DND-41 (cell line): ENCODE measurements around the gene MYO16.

Experiments used
- ATAC-seq: fragments of 200-7000 bp; cut with Tn5 transposase; 3 replicates; pipeline ENCODE4 v1.9.1; 2021; ENCODE audit warnings: low read depth; ENCODE audit not compliant: insufficient read depth
- DNase-seq: peaks from one replicate; pipeline ENCODE4 v3.0.0-alpha.2; 2020
- H2AFZ ChIP-seq: 2 replicates; pipeline ENCODE4 v1.6.0; 2012; ENCODE audit warnings: low read depth, low read length
- H3K27ac ChIP-seq: 2 replicates; pipeline ENCODE4 v1.5.1; 2012; ENCODE audit warnings: low read length, inconsistent platforms
- H3K27me3 ChIP-seq: fragments of 200-600 bp; sonication (generic); 2 replicates; pipeline ENCODE4 v1.6.0; 2012; ENCODE audit warnings: low read length, mild to moderate bottlenecking, inconsistent platforms; ENCODE audit not compliant: insufficient read depth, poor library complexity
- H3K36me3 ChIP-seq: 2 replicates; pipeline ENCODE4 v1.5.1; 2012; ENCODE audit warnings: low read length, inconsistent platforms; ENCODE audit not compliant: insufficient read depth
- H3K4me1 ChIP-seq: 2 replicates; pipeline ENCODE4 v1.5.1; 2012; ENCODE audit warnings: mild to moderate bottlenecking, low read length; ENCODE audit not compliant: insufficient read depth
- H3K4me2 ChIP-seq: 2 replicates; pipeline ENCODE4 v1.6.0; 2012; ENCODE audit warnings: mild to moderate bottlenecking, moderate library complexity, low read length, inconsistent platforms; ENCODE audit not compliant: insufficient read depth
- H3K4me3 ChIP-seq, 2 experiments: fragments of 200-600 bp in 1 of 2; shearing (Covaris generic) in 1 of 2; 2 replicates each; pipeline ENCODE4 v1.5.1; 2012 to 2016; ENCODE audit warnings: inconsistent platforms in 2 of 2, low read length in 2 of 2, mild to moderate bottlenecking in 2 of 2, low read depth in 1 of 2, moderate library complexity in 1 of 2
- H3K79me2 ChIP-seq: 2 replicates; pipeline ENCODE4 v1.6.0; 2012; ENCODE audit warnings: low read length, inconsistent platforms; ENCODE audit not compliant: insufficient read depth
- H3K9ac ChIP-seq: 2 replicates; pipeline ENCODE4 v1.6.0; 2012; ENCODE audit warnings: low read depth, mild to moderate bottlenecking, inconsistent platforms, low read length, moderate library complexity
- H3K9me3 ChIP-seq: 2 replicates; pipeline ENCODE4 v1.5.1; 2012; ENCODE audit warnings: low read length, moderate library complexity, mild to moderate bottlenecking, inconsistent platforms; ENCODE audit not compliant: insufficient read depth, severe bottlenecking
- H4K20me1 ChIP-seq: 2 replicates; pipeline ENCODE4 v1.6.0; 2012; ENCODE audit warnings: low read length; ENCODE audit not compliant: insufficient read depth
- EZH2 ChIP-seq: IDR thresholded peaks from 3 replicates; pipeline ENCODE4 v1.6.1; 2012; ENCODE audit warnings: borderline replicate concordance, low read depth, mild to moderate bottlenecking, moderate library complexity, low read length, inconsistent platforms; ENCODE audit not compliant: severe bottlenecking
- TF ChIP-seq, protein P1 (sequence below): IDR thresholded peaks from 2 replicates; pipeline ENCODE4 v1.5.1; 2012; ENCODE audit warnings: borderline replicate concordance, low read length, moderate library complexity, mild to moderate bottlenecking; ENCODE audit not compliant: poor library complexity, severe bottlenecking; ENCODE audit errors: extremely low read depth

Gene MYO16

DNA sequence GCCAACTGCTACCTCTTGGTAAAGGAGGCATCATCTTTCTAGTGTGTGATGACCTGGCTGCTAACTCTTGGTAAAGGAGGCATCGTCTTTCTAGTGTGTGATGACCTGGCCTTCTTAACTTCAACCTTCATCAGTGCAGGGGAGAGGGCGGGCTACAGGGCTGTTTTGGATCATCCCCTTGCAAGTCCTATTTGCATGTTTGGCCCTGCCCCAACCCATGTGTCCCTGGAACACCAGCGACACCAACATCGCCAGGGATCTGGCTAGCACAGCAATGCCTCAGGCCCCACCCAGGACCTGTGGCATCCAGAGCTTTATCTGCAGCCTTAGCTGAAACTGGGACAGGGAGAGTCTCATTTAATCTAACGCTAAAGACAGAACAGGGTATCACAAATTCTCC is 492.4 kb downstream of the MYO16 start:
- no peak for ATAC-seq

DNA sequence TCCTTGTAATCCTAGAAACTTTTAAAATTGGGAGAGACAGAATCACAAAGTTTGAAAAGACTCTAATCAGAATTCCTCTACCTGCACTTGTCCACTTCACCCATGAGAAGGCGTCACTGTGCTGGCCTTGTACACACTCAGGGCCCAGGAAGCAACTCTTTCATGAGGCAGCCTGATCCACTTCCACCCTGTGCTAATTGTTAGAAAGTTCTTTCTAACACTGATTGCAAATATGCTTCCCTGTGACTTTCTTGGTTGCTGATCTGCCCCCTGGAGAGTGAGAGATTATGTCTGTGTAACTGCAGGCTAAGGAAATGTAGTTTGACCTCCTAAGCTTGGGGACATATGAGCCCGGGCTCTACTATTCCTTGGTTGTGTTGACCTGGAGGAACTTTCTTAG is 494.6 kb downstream of the MYO16 start:
- Histone ChIP-seq H3K36me3 (no peaks in the 10 kb centered on the region), H4K20me1 (no peaks in the 10 kb centered on the region), H3K27ac (no peak overlapping the region), H3K4me3 (no peak overlapping the region), H3K4me1 (no peaks in the 10 kb centered on the region), H3K27me3 (no peaks in the 10 kb centered on the region), H3K9me3 (no peaks in the 10 kb centered on the region), H3K4me2 (no peak overlapping the region), H2AFZ (no peak overlapping the region), H3K79me2 (no peaks in the 10 kb centered on the region), H3K9ac (no peak overlapping the region)
- TF ChIP-seq EZH2, result no peak
- TF ChIP-seq, protein P1, sequence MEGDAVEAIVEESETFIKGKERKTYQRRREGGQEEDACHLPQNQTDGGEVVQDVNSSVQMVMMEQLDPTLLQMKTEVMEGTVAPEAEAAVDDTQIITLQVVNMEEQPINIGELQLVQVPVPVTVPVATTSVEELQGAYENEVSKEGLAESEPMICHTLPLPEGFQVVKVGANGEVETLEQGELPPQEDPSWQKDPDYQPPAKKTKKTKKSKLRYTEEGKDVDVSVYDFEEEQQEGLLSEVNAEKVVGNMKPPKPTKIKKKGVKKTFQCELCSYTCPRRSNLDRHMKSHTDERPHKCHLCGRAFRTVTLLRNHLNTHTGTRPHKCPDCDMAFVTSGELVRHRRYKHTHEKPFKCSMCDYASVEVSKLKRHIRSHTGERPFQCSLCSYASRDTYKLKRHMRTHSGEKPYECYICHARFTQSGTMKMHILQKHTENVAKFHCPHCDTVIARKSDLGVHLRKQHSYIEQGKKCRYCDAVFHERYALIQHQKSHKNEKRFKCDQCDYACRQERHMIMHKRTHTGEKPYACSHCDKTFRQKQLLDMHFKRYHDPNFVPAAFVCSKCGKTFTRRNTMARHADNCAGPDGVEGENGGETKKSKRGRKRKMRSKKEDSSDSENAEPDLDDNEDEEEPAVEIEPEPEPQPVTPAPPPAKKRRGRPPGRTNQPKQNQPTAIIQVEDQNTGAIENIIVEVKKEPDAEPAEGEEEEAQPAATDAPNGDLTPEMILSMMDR, result peak; percentile 8
- no peak for DNase-seq
- ATAC-seq, result no peak

More for the DNA sequence above, 492.4 kb downstream of the MYO16 start:
- Histone ChIP-seq H3K9ac (no peak overlapping the region), H3K9me3 (no peaks in the 10 kb centered on the region), H3K4me2 (no peak overlapping the region), H2AFZ (no peak overlapping the region), H3K36me3 (no peaks in the 10 kb centered on the region), H3K79me2 (no peaks in the 10 kb centered on the region), H3K4me3 (no peak overlapping the region), H3K4me1 (no peaks in the 10 kb centered on the region), H3K27ac (no peak overlapping the region), H3K27me3 (no peaks in the 10 kb centered on the region), H4K20me1 (no peaks in the 10 kb centered on the region)
- TF ChIP-seq, protein P1, result no peak
- no peak for TF ChIP-seq EZH2
- DNase-seq, result no peak

DNA sequence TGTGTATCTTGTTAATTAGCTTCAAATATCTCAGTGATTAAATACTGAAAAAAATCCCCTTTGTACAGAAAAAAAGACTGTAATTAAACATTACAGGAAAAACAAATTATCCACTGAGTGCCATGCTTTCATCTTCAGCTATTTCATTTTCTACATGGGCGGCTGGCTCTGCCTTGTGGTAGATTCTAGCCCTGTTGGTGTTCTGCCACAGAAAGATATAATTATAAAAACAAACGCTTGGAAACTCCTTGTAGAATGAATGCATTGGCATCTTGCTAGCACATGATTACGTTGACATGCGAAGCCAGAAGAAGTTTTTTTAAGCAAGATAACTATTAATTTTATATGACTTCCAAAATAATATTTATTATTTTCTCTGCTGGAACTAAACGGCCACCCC is 496.8 kb downstream of the MYO16 start:
- DNase-seq, result no peak

More for the DNA sequence above, 496.8 kb downstream of the MYO16 start:
- ATAC-seq, result no peak
- H3K4me3 ChIP-seq, result no peak overlapping the region
- H3K79me2 ChIP-seq, result no peaks in the 10 kb centered on the region
- no peak overlapping the region for H3K9ac ChIP-seq
- H4K20me1 ChIP-seq, result no peaks in the 10 kb centered on the region
- no peaks in the 10 kb centered on the region for H3K9me3 ChIP-seq
- H3K36me3 ChIP-seq, result no peaks in the 10 kb centered on the region
- no peak overlapping the region for H3K27ac ChIP-seq
- peaks cover 12% of the 10 kb centered on the region for H3K4me1 ChIP-seq
- H3K4me2 ChIP-seq, result no peak overlapping the region
- TF ChIP-seq EZH2, result no peak
- TF ChIP-seq, protein P1, result no peak
- no peaks in the 10 kb centered on the region for H3K27me3 ChIP-seq
- H2AFZ ChIP-seq, result no peak overlapping the region
